OCI-LY1 (cell line): ENCODE data around the gene OPRM1.

Experiments
- H2AFZ ChIP-seq: fragments of 200-600 bp; sonication (generic), shearing (Covaris generic); 2 replicates; pipeline ENCODE4 v1.6.0; 2014; ENCODE audit warnings: antibody characterized with exemption, mild to moderate bottlenecking, low read length
- H3F3A ChIP-seq: fragments of 200-600 bp; sonication (generic), shearing (Covaris generic); 2 replicates; pipeline ENCODE4 v1.6.0; 2014; ENCODE audit warnings: mild to moderate bottlenecking, antibody characterized with exemption, low read length, moderate library complexity; ENCODE audit not compliant: insufficient read depth
- H3K27ac ChIP-seq: fragments of 200-600 bp; sonication (generic); 2 replicates; pipeline ENCODE4 v1.5.1; 2014; ENCODE audit warnings: low read length, mixed run types, mild to moderate bottlenecking, low read depth; ENCODE audit not compliant: poor library complexity, severe bottlenecking
- H3K27me3 ChIP-seq: fragments of 200-600 bp; sonication (generic); 2 replicates; pipeline ENCODE4 v1.6.0; 2014; ENCODE audit warnings: antibody characterized with exemption, mild to moderate bottlenecking, low read length, moderate library complexity; ENCODE audit not compliant: insufficient read depth
- H3K36me3 ChIP-seq: fragments of 200-600 bp; sonication (generic); 2 replicates; pipeline ENCODE4 v1.6.1; 2014; ENCODE audit warnings: mild to moderate bottlenecking, antibody characterized with exemption, low read length, moderate library complexity, mixed read lengths; ENCODE audit not compliant: insufficient read depth
- H3K4me1 ChIP-seq: fragments of 200-600 bp; sonication (generic); 2 replicates; pipeline ENCODE4 v1.5.1; 2014; ENCODE audit warnings: mild to moderate bottlenecking, low read length, moderate library complexity; ENCODE audit not compliant: insufficient read depth, severe bottlenecking
- H3K4me2 ChIP-seq: fragments of 200-600 bp; sonication (generic), shearing (Covaris generic); 2 replicates; pipeline ENCODE4 v1.6.1; 2014; ENCODE audit warnings: low read length
- H3K4me3 ChIP-seq: fragments of 200-600 bp; sonication (generic); 2 replicates; pipeline ENCODE4 v1.5.1; 2014; ENCODE audit warnings: low read length, low read depth, mild to moderate bottlenecking, mixed read lengths; ENCODE audit not compliant: poor library complexity, severe bottlenecking
- H3K79me2 ChIP-seq: fragments of 200-600 bp; shearing (Covaris generic); 2 replicates; pipeline ENCODE4 v1.6.1; 2016; ENCODE audit warnings: mixed run types, low read length, mixed read lengths; ENCODE audit not compliant: insufficient read depth
- H3K9ac ChIP-seq: fragments of 200-600 bp; sonication (generic), shearing (Covaris generic); 2 replicates; pipeline ENCODE4 v1.6.1; 2014; ENCODE audit warnings: mild to moderate bottlenecking, low read length, mixed read lengths
- H3K9me2 ChIP-seq: fragments of 200-600 bp; sonication (generic), shearing (Covaris generic); 2 replicates; pipeline ENCODE4 v1.6.1; 2014; ENCODE audit warnings: low read depth, mild to moderate bottlenecking, low read length, mixed read lengths
- H3K9me3 ChIP-seq: fragments of 200-600 bp; shearing (Covaris generic); 2 replicates; pipeline ENCODE4 v1.6.1; 2014; ENCODE audit warnings: low read length, mixed read lengths
- H4K20me1 ChIP-seq: fragments of 200-600 bp; sonication (generic), shearing (Covaris generic); 2 replicates; pipeline ENCODE4 v1.6.0; 2016; ENCODE audit warnings: mild to moderate bottlenecking, low read length; ENCODE audit not compliant: insufficient read depth
- EZH2 ChIP-seq: fragments of 200-600 bp; sonication (generic), shearing (Covaris generic); IDR thresholded peaks from 2 replicates; pipeline ENCODE4 v1.8.0; 2017; ENCODE audit warnings: borderline replicate concordance, mixed run types, mild to moderate bottlenecking, antibody characterized with exemption, low read length, moderate library complexity, mixed read lengths
- TF ChIP-seq, protein P1 (sequence below): fragments of 200-600 bp; sonication (generic), shearing (Covaris generic); IDR thresholded peaks from 2 replicates; pipeline ENCODE4 v1.5.1; 2017; ENCODE audit warnings: mild to moderate bottlenecking, antibody characterized with exemption, low read length, moderate library complexity, mixed read lengths

OPRM1 gene

DNA sequence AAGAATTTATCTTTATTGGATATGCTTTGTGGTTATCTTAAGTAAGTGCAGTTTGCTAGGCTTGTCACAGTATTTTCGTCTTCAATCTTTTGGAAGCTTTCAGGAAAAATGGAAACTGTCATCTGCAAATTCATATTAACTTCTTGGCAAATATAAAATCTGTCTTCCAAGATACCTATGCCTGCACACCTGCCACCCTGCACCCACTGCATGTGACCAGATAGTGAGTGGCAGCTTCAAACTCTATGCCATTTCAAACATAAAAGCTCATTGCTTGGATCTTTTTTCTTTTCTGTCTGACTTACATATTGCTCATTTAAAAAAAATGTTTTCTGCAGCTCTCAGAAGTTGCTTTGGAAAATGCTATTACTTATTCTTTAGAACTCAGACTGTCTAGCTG is 14.1 kb downstream of the OPRM1 start:
- Histone ChIP-seq H3K27ac (no peak overlapping the region), H3K36me3 (no peaks in the 10 kb centered on the region), H3K27me3 (no peaks in the 10 kb centered on the region), H3K9me3 (no peaks in the 10 kb centered on the region), H3F3A (no peaks in the 10 kb centered on the region), H3K4me2 (no peak overlapping the region), H3K4me3 (no peak overlapping the region), H4K20me1 (no peaks in the 10 kb centered on the region), H3K79me2 (no peaks in the 10 kb centered on the region), H3K4me1 (no peaks in the 10 kb centered on the region), H3K9ac (no peak overlapping the region), H3K9me2 (no peaks in the 10 kb centered on the region), H2AFZ (no peak overlapping the region)
- TF ChIP-seq, protein P1, sequence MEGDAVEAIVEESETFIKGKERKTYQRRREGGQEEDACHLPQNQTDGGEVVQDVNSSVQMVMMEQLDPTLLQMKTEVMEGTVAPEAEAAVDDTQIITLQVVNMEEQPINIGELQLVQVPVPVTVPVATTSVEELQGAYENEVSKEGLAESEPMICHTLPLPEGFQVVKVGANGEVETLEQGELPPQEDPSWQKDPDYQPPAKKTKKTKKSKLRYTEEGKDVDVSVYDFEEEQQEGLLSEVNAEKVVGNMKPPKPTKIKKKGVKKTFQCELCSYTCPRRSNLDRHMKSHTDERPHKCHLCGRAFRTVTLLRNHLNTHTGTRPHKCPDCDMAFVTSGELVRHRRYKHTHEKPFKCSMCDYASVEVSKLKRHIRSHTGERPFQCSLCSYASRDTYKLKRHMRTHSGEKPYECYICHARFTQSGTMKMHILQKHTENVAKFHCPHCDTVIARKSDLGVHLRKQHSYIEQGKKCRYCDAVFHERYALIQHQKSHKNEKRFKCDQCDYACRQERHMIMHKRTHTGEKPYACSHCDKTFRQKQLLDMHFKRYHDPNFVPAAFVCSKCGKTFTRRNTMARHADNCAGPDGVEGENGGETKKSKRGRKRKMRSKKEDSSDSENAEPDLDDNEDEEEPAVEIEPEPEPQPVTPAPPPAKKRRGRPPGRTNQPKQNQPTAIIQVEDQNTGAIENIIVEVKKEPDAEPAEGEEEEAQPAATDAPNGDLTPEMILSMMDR = no peak
- TF ChIP-seq EZH2 = no peak

DNA sequence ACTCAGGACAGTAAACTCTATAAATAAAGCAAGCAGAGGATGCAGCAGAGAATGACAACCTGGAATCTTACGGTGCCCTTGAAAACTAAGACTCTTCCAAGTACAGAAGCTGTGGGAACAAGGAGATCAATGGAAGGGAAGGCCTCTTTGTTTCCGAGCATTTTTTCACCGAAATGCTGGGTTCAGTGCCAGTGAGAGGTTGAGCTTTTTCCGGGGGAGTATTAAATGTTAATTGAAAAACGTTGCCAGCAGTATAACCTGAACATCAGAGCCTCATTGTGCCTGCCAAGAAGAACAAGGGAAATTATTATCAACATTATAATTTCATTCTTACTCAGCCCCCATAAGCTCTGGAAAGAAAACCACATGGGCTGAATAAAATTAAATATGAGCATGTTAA is 17.5 kb downstream of the OPRM1 start:
- Histone ChIP-seq H3F3A (no peaks in the 10 kb centered on the region), H3K79me2 (no peaks in the 10 kb centered on the region), H4K20me1 (no peaks in the 10 kb centered on the region), H2AFZ (no peak overlapping the region), H3K27ac (no peak overlapping the region), H3K4me3 (no peak overlapping the region), H3K4me2 (no peak overlapping the region), H3K36me3 (no peaks in the 10 kb centered on the region), H3K9ac (no peak overlapping the region), H3K9me3 (no peaks in the 10 kb centered on the region), H3K27me3 (no peaks in the 10 kb centered on the region), H3K4me1 (no peaks in the 10 kb centered on the region), H3K9me2 (no peaks in the 10 kb centered on the region)
- no peak for TF ChIP-seq EZH2
- TF ChIP-seq, protein P1 = no peak

DNA sequence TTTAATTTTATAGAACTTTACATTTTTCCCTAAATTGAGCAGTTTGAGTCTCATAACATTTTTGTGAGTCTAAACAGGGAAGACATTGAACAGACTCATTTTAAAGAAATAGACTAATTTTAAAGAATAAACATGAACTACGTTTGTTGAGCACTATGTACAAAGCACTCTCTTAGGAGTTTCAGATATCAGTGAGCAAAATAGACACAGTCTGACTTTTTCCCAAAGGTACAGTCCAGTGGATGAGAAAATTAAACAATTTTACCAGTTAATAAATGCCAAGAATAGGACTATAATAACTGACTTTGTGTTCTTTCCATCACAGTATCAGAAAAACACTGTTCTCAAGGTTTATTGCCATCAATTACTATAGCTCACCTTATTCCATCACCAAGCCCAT is 18.1 kb downstream of the OPRM1 start:
- Histone ChIP-seq H3K27me3 (no peaks in the 10 kb centered on the region), H3K79me2 (no peaks in the 10 kb centered on the region), H3K4me3 (no peak overlapping the region), H3K9me3 (no peaks in the 10 kb centered on the region), H4K20me1 (no peaks in the 10 kb centered on the region), H3K36me3 (no peaks in the 10 kb centered on the region), H3K9me2 (no peaks in the 10 kb centered on the region), H3K4me2 (no peak overlapping the region), H2AFZ (no peak overlapping the region), H3K27ac (no peak overlapping the region), H3K4me1 (no peaks in the 10 kb centered on the region), H3F3A (no peaks in the 10 kb centered on the region), H3K9ac (no peak overlapping the region)
- TF ChIP-seq EZH2 = no peak
- TF ChIP-seq, protein P1 = no peak
